SK-N-SH (cell line): Measurements from ENCODE around the gene FAM180B. TPM values are rescaled to one million over a fixed set of nuclear protein-coding genes. Genes with fewer than 3 reads are reported as not detected.
"Not testable (repeated sequence)": the region's sequence is repeated elsewhere in the genome, so short reads cannot be mapped to it uniquely, and the experiment has no call there.

Experiments
- CTCF ChIA-PET: fragments of 300-600, 350-600 bp; formaldehyde crosslinking; extraction: SDS; loops from one replicate; lab custom pipeline; 2021; lab: Yijun Ruan, JAX
- POLR2A ChIA-PET: fragments of 350-600 bp; sonication (Branson Sonifier 250); formaldehyde crosslinking; extraction: SDS; loops from one replicate; lab custom pipeline; 2020; ENCODE audit warnings: antibody characterized with exemption, inconsistent platforms; lab: Yijun Ruan, JAX
- DNase-seq: peaks from one replicate; pipeline ENCODE4 v3.0.0; 2012
- H2AFZ ChIP-seq: fragments of 200-600 bp; sonication (generic); 2 replicates; pipeline ENCODE4 v1.8.1; 2016; ENCODE audit warnings: antibody characterized with exemption, mild to moderate bottlenecking, low read depth
- H3F3A ChIP-seq: fragments of 200-600 bp; sonication (generic); replicated peaks from 2 replicates; pipeline ENCODE3; 2016; ENCODE audit warnings: antibody characterized with exemption, mild to moderate bottlenecking; ENCODE audit not compliant: insufficient read depth
- H3K27ac ChIP-seq, 2 experiments: fragments of 200-500 bp in 1 of 2; fragments of 200-600 bp in 1 of 2; sonication (Bioruptor generic) in 1 of 2; sonication (generic), shearing (Covaris generic) in 1 of 2; 2 replicates each; pipeline versions ENCODE4 v1.5.1 to v1.6.1; 2014 to 2016; ENCODE audit warnings: low read depth in 2 of 2, inconsistent platforms in 1 of 2, low read length in 1 of 2, mild to moderate bottlenecking in 1 of 2, mixed read lengths in 1 of 2
- H3K27me3 ChIP-seq: fragments of 200-600 bp; sonication (generic), shearing (Covaris generic); 2 replicates; pipeline ENCODE4 v1.6.1; 2016; ENCODE audit warnings: mixed run types; ENCODE audit not compliant: insufficient read depth
- H3K36me3 ChIP-seq, 2 experiments: fragments of 200-500 bp in 1 of 2; fragments of 200-600 bp in 1 of 2; sonication (Bioruptor generic) in 1 of 2; sonication (generic) in 1 of 2; replicated peaks in 1 of 2; 2 replicates each; pipeline versions ENCODE3 to v1.5.1; 2014 to 2016; ENCODE audit warnings: low read length in 1 of 2, mild to moderate bottlenecking in 1 of 2; ENCODE audit not compliant: insufficient read depth in 2 of 2, control insufficient read depth in 1 of 2
- H3K4me1 ChIP-seq, 2 experiments: fragments of 200-500 bp in 1 of 2; fragments of 200-600 bp in 1 of 2; sonication (Bioruptor generic) in 1 of 2; sonication (generic), shearing (Covaris generic) in 1 of 2; 2 replicates each; pipeline versions ENCODE4 v1.5.1 to v1.6.1; 2014 to 2016; ENCODE audit warnings: low read depth in 1 of 2, low read length in 1 of 2, mixed run types in 1 of 2; ENCODE audit not compliant: insufficient read depth in 2 of 2, control insufficient read depth in 1 of 2
- H3K4me2 ChIP-seq: fragments of 200-600 bp; sonication (generic), shearing (Covaris generic); 2 replicates; pipeline ENCODE4 v1.6.1; 2017; ENCODE audit warnings: mixed run types
- H3K4me3 ChIP-seq, 2 experiments: fragments of 200-500 bp in 1 of 2; fragments of 200-600 bp in 1 of 2; sonication (Bioruptor generic) in 1 of 2; sonication (generic), shearing (Covaris generic) in 1 of 2; 2 replicates each; pipeline versions ENCODE4 v1.5.1 to v1.8.1; 2014 to 2016; ENCODE audit warnings: low read depth in 2 of 2, inconsistent platforms in 1 of 2, low read length in 1 of 2, mild to moderate bottlenecking in 1 of 2, mixed read lengths in 1 of 2, moderate library complexity in 1 of 2
- H3K79me2 ChIP-seq: fragments of 200-600 bp; sonication (generic); 2 replicates; pipeline ENCODE4 v1.8.1; 2017; ENCODE audit warnings: mild to moderate bottlenecking; ENCODE audit not compliant: insufficient read depth
- H3K9ac ChIP-seq: fragments of 200-600 bp; sonication (generic); 2 replicates; pipeline ENCODE4 v1.6.1; 2017; ENCODE audit warnings: mixed run types
- H3K9me2 ChIP-seq: fragments of 200-600 bp; sonication (generic); 2 replicates; pipeline ENCODE4 v1.6.1; 2017; ENCODE audit warnings: mixed run types
- H3K9me3 ChIP-seq: fragments of 200-600 bp; sonication (generic); 2 replicates; pipeline ENCODE4 v1.6.1; 2017; ENCODE audit warnings: mixed run types, mild to moderate bottlenecking, moderate library complexity
- H4K20me1 ChIP-seq: fragments of 200-600 bp; sonication (generic); 2 replicates; pipeline ENCODE4 v1.6.1; 2017; ENCODE audit warnings: mild to moderate bottlenecking, mixed run types; ENCODE audit not compliant: insufficient read depth
- CHD2 ChIP-seq: fragments of 150-350 bp; IDR thresholded peaks from 2 replicates; pipeline ENCODE4 v1.6.1; 2018; ENCODE audit warnings: low read length; ENCODE audit not compliant: partially characterized antibody
- ELF1 ChIP-seq: IDR thresholded peaks from 2 replicates; pipeline ENCODE4 v1.4.0; 2012
- EZH2phosphoT487 ChIP-seq: fragments of 200-600 bp; sonication (generic); IDR thresholded peaks from 2 replicates; pipeline ENCODE4 v1.6.1; 2017; ENCODE audit warnings: low read depth, mixed run types, mild to moderate bottlenecking, antibody characterized with exemption, moderate library complexity, borderline replicate concordance
- FOXJ3 ChIP-seq: sonication (generic); formaldehyde crosslinking; IDR thresholded peaks from 2 replicates; pipeline ENCODE4 v1.5.1; 2020; ENCODE audit warnings: mild to moderate bottlenecking, missing genetic modification reagents
- IRF3 ChIP-seq: fragments of 150-350 bp; IDR thresholded peaks from 2 replicates; pipeline ENCODE4 v1.6.1; 2016; ENCODE audit warnings: mild to moderate bottlenecking, low read depth, low read length
- MEF2A ChIP-seq: IDR thresholded peaks from 2 replicates; pipeline ENCODE4 v1.4.0; 2012; ENCODE audit warnings: low read depth, borderline replicate concordance
- RCOR1 ChIP-seq: fragments of 150-350 bp; IDR thresholded peaks from 2 replicates; pipeline ENCODE4 v1.6.1; 2017; ENCODE audit warnings: antibody characterized with exemption, low read length
- REST ChIP-seq: IDR thresholded peaks from 2 replicates; pipeline ENCODE4 v1.6.1; 2012; ENCODE audit warnings: mild to moderate bottlenecking, low read depth, low read length, moderate library complexity
- RFX5 ChIP-seq: IDR thresholded peaks from 2 replicates; pipeline ENCODE4 v1.6.1; 2012; ENCODE audit warnings: mild to moderate bottlenecking, improper control_type of control experiment, low read length
- RXRA ChIP-seq: IDR thresholded peaks from 2 replicates; pipeline ENCODE4 v1.4.0; 2012; ENCODE audit warnings: low read depth, mild to moderate bottlenecking, borderline replicate concordance
- SMC3 ChIP-seq: IDR thresholded peaks from 2 replicates; pipeline ENCODE4 v1.6.1; 2012; ENCODE audit warnings: low read depth, low read length, improper control_type of control experiment
- TCF12 ChIP-seq: IDR thresholded peaks from 2 replicates; pipeline ENCODE4 v1.4.0; 2012
- YY1 ChIP-seq: IDR thresholded peaks from 2 replicates; pipeline ENCODE4 v1.4.0; 2012; ENCODE audit warnings: low read depth, mild to moderate bottlenecking
- WGBS: methylation state at CpG from one replicate; pipeline ENCODE4 v1.1.6; 2017; ENCODE audit warnings: low lambda C conversion rate; 5-methylcytosine and 5-hydroxymethylcytosine counted together
- polyA plus RNA-seq, 3 experiments: library from polyadenylated mRNA; depleted of rRNA; stranded (reverse); fragments of >200 nt; gene quantifications; 2 replicates each; pipeline ENCODE4 v1.2.3, GENCODE V29; 2012
- TF ChIP-seq, protein P1 (sequence below): IDR thresholded peaks from 2 replicates; pipeline ENCODE4 v1.4.0; 2012; ENCODE audit warnings: low read depth, borderline replicate concordance
- TF ChIP-seq, protein P2 (sequence below): fragments of 200-600 bp; sonication (generic); IDR thresholded peaks from 2 replicates; pipeline ENCODE4 v1.6.1; 2017; ENCODE audit warnings: antibody characterized with exemption, mild to moderate bottlenecking, moderate library complexity

FAM180B gene
- polyA plus RNA-seq, 1 of the 3 experiments (the other 2 are of a cell fraction): not detected

GRCh38 chr11:47545298-47545697, 41.2 kb upstream of the FAM180B start (continued):
- TF ChIP-seq, protein P1, sequence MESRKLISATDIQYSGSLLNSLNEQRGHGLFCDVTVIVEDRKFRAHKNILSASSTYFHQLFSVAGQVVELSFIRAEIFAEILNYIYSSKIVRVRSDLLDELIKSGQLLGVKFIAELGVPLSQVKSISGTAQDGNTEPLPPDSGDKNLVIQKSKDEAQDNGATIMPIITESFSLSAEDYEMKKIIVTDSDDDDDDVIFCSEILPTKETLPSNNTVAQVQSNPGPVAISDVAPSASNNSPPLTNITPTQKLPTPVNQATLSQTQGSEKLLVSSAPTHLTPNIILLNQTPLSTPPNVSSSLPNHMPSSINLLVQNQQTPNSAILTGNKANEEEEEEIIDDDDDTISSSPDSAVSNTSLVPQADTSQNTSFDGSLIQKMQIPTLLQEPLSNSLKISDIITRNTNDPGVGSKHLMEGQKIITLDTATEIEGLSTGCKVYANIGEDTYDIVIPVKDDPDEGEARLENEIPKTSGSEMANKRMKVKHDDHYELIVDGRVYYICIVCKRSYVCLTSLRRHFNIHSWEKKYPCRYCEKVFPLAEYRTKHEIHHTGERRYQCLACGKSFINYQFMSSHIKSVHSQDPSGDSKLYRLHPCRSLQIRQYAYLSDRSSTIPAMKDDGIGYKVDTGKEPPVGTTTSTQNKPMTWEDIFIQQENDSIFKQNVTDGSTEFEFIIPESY: no peak
- TF ChIP-seq, all 33 proteins: peak for 0

GRCh38 chr11:47546274-47546673, 40.2 kb upstream of the FAM180B start:
- 88% methylated on average over 5 of the region's 7 CpGs for WGBS
- H4K20me1 ChIP-seq: peaks cover 98% of the 10 kb centered on the region

DNA sequence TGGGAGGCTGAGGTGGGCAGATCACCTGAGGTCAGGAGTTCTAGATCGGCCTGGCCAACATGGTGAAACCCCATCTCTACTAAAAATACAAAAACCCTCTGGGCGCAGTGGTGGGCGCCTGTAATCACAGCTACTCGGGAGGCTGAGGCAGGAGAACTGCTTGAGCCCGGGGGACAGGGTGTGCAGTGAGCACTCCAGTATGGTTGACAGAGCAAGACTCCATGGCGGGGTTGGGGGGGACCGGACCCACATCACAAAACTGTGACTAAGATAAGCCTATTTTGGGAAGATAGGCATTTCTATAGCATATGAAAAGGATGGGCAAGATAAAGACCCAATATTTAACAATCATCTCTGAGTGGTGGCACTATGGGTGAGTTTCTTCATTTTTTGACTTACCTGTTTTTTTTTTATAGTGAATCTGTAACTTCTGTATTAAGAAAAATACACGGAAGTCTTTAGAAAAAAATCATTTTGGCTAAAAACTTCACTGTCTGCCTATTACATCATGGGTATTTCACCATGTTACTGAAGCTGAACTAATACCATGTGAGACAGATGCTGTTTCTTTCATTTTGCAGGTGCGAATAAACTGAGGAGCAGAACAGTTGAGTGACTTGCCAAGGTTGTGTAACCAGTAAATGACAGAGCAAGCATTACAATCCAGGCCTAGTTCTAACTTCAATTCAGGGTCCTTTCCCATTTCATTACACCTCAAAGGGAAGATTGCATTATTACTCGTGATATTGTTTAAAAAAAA, 36.0 kb upstream of the FAM180B start:
- POLR2A ChIA-PET: no interaction called here
- Histone ChIP-seq H3K9ac (no peak overlapping the region), H3K27me3 (no peaks in the 10 kb centered on the region), H3K79me2 (peaks cover 77% of the 10 kb centered on the region), H3K27ac (no peak overlapping the region; a peak in 1 of 4 replicates), H3K4me2 (peak overlapping the region; percentile 84; the same call in 1 of the 2 replicates), H4K20me1 (peaks cover 62% of the 10 kb centered on the region), H3K9me2 (no peaks in the 10 kb centered on the region), H3K36me3 (peaks cover 2 to 32% of the 10 kb centered on the region in 2 experiments), H3F3A (peaks cover 25% of the 10 kb centered on the region), H3K4me3 (no peak overlapping the region; a peak in 1 of 4 replicates), H3K9me3 (no peaks in the 10 kb centered on the region), H2AFZ (no peak overlapping the region), H3K4me1 (peaks cover 3 to 27% of the 10 kb centered on the region in 2 experiments; a peak in 2 of 4 replicates)
- TF ChIP-seq RCOR1 (no peak), YY1 (no peak), RXRA (no peak), MEF2A (no peak), TCF12 (no peak), ELF1 (no peak), FOXJ3 (CRISPR knock-in tag) (no peak), CHD2 (no peak), REST (no peak), SMC3 (no peak), EZH2phosphoT487 (no peak), IRF3 (no peak), RFX5 (no peak)
- TF ChIP-seq, protein P2, sequence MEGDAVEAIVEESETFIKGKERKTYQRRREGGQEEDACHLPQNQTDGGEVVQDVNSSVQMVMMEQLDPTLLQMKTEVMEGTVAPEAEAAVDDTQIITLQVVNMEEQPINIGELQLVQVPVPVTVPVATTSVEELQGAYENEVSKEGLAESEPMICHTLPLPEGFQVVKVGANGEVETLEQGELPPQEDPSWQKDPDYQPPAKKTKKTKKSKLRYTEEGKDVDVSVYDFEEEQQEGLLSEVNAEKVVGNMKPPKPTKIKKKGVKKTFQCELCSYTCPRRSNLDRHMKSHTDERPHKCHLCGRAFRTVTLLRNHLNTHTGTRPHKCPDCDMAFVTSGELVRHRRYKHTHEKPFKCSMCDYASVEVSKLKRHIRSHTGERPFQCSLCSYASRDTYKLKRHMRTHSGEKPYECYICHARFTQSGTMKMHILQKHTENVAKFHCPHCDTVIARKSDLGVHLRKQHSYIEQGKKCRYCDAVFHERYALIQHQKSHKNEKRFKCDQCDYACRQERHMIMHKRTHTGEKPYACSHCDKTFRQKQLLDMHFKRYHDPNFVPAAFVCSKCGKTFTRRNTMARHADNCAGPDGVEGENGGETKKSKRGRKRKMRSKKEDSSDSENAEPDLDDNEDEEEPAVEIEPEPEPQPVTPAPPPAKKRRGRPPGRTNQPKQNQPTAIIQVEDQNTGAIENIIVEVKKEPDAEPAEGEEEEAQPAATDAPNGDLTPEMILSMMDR: no peak
- WGBS: 85% methylated on average over 10 of the region's 10 CpGs
- CTCF ChIA-PET: no interaction called here
- DNase-seq: no peak

More at GRCh38 chr11:47546274-47546673, 40.2 kb upstream of the FAM180B start:
- H3K9me3 ChIP-seq, H2AFZ ChIP-seq, H3K9me2 ChIP-seq, H3K27ac ChIP-seq, DNase-seq, H3K9ac ChIP-seq, H3K27me3 ChIP-seq, CTCF ChIA-PET, H3K4me2 ChIP-seq, H3K4me3 ChIP-seq, POLR2A ChIA-PET: not testable (repeated sequence)
- peaks cover 26% of the 10 kb centered on the region for H3F3A ChIP-seq
- peaks cover 3 to 33% of the 10 kb centered on the region in 2 experiments; a peak in 2 of 4 replicates for H3K4me1 ChIP-seq
- H3K79me2 ChIP-seq: peaks cover 100% of the 10 kb centered on the region
- peaks cover 2 to 32% of the 10 kb centered on the region in 2 experiments for H3K36me3 ChIP-seq
